GM23248 (cell line): ENCODE measurements around the gene ETFDH.

Source experiments
- EZH2 ChIP-seq: fragments of 200-600 bp; sonication (generic); IDR thresholded peaks from 2 replicates; pipeline ENCODE4 v1.6.1; 2018; ENCODE audit warnings: antibody characterized with exemption, mild to moderate bottlenecking; ENCODE audit not compliant: insufficient read depth, poor library complexity, severe bottlenecking
- EZH2phosphoT487 ChIP-seq: fragments of 200-600 bp; sonication (generic); IDR thresholded peaks from 2 replicates; pipeline ENCODE4 v1.6.1; 2018; ENCODE audit warnings: antibody characterized with exemption, moderate library complexity, mild to moderate bottlenecking, low read depth; ENCODE audit not compliant: insufficient read depth

DNA sequence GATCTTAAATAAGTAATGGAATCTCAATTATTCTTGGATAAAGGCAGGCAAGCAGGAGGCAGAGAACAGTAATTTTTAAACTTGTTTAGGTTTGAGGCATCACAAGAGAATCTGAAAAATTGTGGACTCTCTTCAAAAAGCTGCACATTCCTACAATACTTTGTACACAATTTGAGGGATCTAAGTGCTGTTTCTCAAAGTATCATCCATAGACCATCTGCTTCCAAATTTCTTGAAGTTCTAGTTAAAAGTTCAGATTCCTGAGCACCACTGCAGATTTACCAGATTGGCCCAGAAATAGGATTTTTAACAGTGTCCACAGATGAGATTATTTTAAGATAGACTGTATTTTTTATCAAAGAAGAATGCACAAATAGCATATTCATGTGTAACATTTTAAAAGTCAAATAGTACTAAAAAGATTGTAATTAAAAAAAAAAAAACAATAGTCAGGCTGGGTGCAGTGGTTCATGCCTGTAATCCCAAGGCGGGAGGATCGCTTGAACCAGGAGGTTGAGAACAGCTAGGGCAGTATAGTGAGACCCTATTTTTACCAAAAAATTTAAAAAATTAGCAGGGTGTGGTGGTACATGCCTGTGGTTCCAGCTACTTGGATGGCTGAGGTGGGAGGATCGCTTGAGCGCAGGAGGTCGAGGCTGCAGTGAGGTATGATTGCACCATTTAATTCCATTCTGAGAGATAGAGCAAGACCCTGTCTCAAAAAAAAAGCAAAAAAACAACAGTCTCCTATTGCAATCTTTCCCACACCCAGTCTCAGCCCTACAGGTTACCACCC is 82.5 kb downstream of the ETFDH start:
- no peak for TF ChIP-seq EZH2phosphoT487
- TF ChIP-seq EZH2, result no peak
